Measurements from ENCODE around the gene FTSJ1.
A peak's percentile ranks its signal among the peaks of the same experiment; 100 is the strongest.

FTSJ1 gene

GRCh38 chrX:48489892-48490291, 13.9 kb downstream of the FTSJ1 start:
- ChIA-PET CTCF (interaction anchor here (1.0 kb wide), 2 partner anchors 9 to 15 kb away, joined by 3 read pairs; no protein-coding TSS in a partner anchor), POLR2A (no interaction called here)
- H3K4me3 ChIP-seq (ENCODE audit: low read depth, low read length), result no peak overlapping the region
- TF ChIP-seq CTCF (IDR thresholded peaks at IDR 0.05; ENCODE audit: insufficient read depth, low read length, missing control alignments), result no peak
- no peak for DNase-seq (ENCODE audit: low read depth, low spot score)

- POLR2A ChIA-PET, result no interaction called here
- no peak overlapping the region for H3K4me3 ChIP-seq (ENCODE audit: low read depth, low read length)
- CTCF ChIA-PET, result interaction anchor here (1.0 kb wide), 2 partner anchors 10 to 16 kb away, joined by 3 read pairs; no protein-coding TSS in a partner anchor
- no peak for TF ChIP-seq CTCF (IDR thresholded peaks at IDR 0.05; ENCODE audit: insufficient read depth, low read length, missing control alignments)
- no peak for DNase-seq (ENCODE audit: low read depth, low spot score)
Observed at GRCh38 chrX:48490661-48491060, 14.7 kb downstream of the FTSJ1 start.

- POLR2A ChIA-PET, result no interaction called here
- no peak for TF ChIP-seq CTCF (IDR thresholded peaks at IDR 0.05; ENCODE audit: insufficient read depth, low read length, missing control alignments)
- CTCF ChIA-PET, result interaction anchor here (2.9 to 6.7 kb wide), 2 partner anchors 408 to 464 kb away, joined by 11 to 84 read pairs; no protein-coding TSS in a partner anchor
- DNase-seq (ENCODE audit: low read depth, low spot score), result no peak
- no peak overlapping the region for H3K4me3 ChIP-seq (ENCODE audit: low read depth, low read length)
Observed at GRCh38 chrX:48491809-48492208, 15.8 kb downstream of the FTSJ1 start.

- DNase-seq (ENCODE audit: low read depth, low spot score), result no peak
- ChIA-PET POLR2A (no interaction called here), CTCF (interaction anchor here (2.0 to 6.7 kb wide), 4 partner anchors 18 to 465 kb away, joined by 11 to 84 read pairs (median 14); no protein-coding TSS in a partner anchor)
- no peak overlapping the region for H3K4me3 ChIP-seq (ENCODE audit: low read depth, low read length)
- TF ChIP-seq CTCF (IDR thresholded peaks at IDR 0.05; ENCODE audit: insufficient read depth, low read length, missing control alignments), result no peak
Observed at GRCh38 chrX:48492293-48492910, 16.4 kb downstream of the FTSJ1 start.

- peak; percentile 39 for TF ChIP-seq CTCF (IDR thresholded peaks at IDR 0.05; ENCODE audit: insufficient read depth, low read length, missing control alignments)
- DNase-seq (ENCODE audit: low read depth, low spot score), result no peak
- POLR2A ChIA-PET, result no interaction called here
Observed at GRCh38 chrX:48493890-48494364, 17.9 kb downstream of the FTSJ1 start.

GRCh38 chrX:48496660-48497059, 20.7 kb downstream of the FTSJ1 start:
- ChIA-PET POLR2A (interaction anchor here (0.6 kb wide), 1 partner anchor 28 kb away, joined by 3 read pairs; no protein-coding TSS in a partner anchor), CTCF (interaction anchor here (6.7 kb wide), 1 partner anchor 413 kb away, joined by 84 read pairs; no protein-coding TSS in a partner anchor)

More at GRCh38 chrX:48493890-48494364, 17.9 kb downstream of the FTSJ1 start:
- CTCF ChIA-PET, result interaction anchor here (1.0 to 6.7 kb wide), 7 partner anchors 10 to 467 kb away, joined by 3 to 84 read pairs (median 11); no protein-coding TSS in a partner anchor
- H3K4me3 ChIP-seq (ENCODE audit: low read depth, low read length), result no peak overlapping the region

More at GRCh38 chrX:48496660-48497059, 20.7 kb downstream of the FTSJ1 start:
- no peak for DNase-seq (ENCODE audit: low read depth, low spot score)
- no peak for TF ChIP-seq CTCF (IDR thresholded peaks at IDR 0.05; ENCODE audit: insufficient read depth, low read length, missing control alignments)
- H3K4me3 ChIP-seq (ENCODE audit: low read depth, low read length), result no peak overlapping the region
